NCI-H1048 (cell line): ENCODE measurements around the gene GNA15.
"Not testable (repeated sequence)": the region's sequence is repeated elsewhere in the genome, so short reads cannot be mapped to it uniquely, and the experiment has no call there.

Experiments used
- DNase-seq: peaks from one replicate; lab custom pipeline; 2025; lab: John Stamatoyannopoulos, UW

Gene GNA15

GRCh38 chr19:3190921-3191805 is 55.3 kb downstream of the GNA15 start:
- no peak for DNase-seq

DNA sequence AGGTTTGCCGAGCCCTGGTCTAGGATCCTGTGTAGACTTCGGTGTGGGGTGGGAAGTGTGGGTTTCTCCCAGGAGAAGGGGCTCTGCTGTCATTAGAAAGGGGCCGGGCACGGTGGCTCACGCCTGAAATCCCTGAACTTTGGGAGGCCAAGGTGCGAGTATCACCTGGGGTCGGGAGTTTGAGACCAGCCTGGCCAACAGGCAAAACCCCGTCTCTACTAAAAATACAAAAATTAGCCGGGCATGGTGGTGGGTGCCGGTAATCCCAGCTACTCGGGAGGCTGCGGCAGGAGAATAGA is 55.9 kb downstream of the GNA15 start:
- not testable (repeated sequence) for DNase-seq

DNA sequence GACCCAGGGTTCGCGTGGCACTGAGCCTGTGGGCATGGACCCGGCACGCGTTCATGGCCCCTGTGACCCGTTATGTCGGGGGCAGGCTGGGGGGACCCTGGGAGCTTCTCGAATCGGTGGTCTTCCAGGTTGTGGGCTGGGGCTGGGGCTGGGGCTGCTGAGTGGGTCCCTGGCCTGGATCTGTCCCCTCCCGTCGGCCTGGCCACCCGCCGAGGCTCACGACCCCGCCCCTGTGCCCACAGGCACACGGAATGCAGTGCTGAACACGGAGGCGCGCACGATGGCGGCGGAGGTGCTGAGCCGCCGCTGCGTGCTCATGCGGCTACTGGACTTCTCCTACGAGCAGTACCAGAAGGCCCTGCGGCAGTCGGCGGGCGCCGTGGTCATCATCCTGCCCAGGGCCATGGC is 56.4 kb downstream of the GNA15 start:
- DNase-seq = no peak

GRCh38 chr19:3192684-3193083 is 56.9 kb downstream of the GNA15 start:
- no peak for DNase-seq

DNA sequence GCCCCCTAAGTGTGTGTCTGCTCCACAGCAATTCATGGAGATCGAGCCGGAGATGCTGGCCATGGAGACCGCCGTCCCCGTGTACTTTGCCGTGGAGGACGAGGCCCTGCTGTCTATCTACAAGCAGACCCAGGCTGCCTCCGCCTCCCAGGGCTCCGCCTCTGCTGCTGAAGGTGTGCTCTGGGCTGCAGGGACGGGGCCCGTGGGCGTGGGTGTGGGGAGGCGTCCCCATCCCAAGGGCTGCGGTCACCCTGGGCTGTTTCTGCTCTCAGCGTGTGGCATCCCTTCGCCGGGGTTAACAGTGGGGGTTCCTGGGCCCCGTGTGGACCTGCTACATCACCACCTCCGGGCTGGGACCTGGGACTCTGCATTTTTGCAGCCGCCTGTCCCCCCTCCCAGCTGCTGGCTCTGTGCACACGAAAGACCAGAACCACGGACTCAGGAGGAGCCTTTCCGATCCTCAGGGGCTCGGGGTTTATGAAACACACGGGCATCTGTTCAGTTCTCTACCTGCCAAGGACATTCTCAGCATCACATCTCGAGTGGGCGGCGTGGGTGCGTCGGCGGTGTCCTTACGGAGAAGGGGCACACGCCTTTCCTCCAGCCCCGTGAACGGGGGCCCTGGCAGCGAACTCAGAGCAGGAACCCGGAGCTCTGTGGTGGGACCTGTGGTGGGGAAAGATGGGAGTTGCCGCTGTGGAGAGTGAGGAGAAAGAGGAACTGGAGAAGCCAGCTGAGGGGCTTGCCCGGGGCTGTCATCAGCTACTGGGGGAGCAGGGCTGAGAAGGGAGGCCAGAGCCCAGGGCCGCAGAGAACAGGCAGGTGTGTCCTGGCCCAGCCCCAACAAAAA is 57.6 kb downstream of the GNA15 start:
- no peak for DNase-seq

- DNase-seq = no peak
Observed at GRCh38 chr19:3194106-3195087, 58.6 kb downstream of the GNA15 start.

GRCh38 chr19:3196064-3196932 is 60.5 kb downstream of the GNA15 start:
- no peak for DNase-seq

- DNase-seq = no peak
Observed at GRCh38 chr19:3196933-3197205, 61.0 kb downstream of the GNA15 start.

DNA sequence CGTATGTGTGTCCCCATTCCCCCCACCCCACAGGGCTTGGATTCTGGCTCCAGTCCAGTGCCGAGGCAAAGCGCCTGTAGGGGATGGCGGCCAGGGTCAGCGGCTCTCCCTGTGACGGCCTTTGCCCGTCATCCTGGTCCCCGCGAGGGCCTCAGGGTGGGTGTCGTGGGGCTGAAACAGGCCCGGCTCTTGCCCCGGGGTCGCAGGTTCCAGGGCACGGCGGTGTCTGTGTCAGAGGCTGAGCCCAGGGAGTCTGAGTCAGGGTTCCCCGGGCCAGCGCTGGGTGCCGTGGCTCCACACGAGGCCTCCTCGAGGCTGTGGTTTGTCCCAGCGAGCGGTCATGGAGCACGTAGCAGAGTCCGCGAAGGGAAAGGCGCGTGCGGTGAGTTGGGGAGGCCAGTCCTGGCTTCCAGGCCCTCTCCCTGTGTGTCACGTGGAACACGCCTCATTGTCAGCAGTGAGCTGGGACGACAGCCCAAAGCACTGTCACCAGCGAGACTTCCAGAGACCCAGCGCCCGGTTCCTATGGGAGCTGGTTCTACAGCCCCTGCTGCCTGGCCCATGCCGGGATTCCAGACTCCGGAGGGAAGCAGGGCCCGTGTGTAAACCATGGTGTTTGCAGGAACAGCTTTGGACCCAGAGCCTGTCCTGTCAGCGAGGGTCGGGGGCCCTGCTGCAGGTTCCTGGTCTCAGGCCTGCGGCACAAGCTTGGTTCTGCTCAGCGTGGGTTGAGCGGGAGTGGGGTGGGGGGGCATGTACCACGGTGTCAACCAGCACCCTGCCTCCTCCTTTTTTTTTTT is 63.3 kb downstream of the GNA15 start:
- no peak for DNase-seq

- no peak for DNase-seq
Observed at GRCh38 chr19:3201072-3201700, 65.4 kb downstream of the GNA15 start.

DNA sequence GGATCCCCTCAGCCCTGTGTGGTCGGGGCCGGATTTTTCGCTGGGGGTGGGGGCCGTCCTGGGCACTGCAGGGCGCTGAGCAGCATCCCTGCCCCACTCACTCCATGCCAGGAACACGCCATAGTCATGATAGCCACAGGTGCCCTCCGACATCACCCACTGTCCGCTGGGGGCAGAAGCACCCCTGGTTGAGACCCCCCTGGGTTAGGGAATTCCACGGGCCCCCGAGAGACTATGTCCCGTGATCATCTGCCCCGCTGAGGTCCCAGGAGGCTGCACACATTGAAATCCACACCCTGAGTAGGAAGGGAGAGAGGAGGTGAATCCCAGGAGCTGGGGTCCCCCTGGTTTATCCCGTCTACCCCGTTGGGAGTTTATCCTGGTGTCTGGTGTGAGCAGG is 66.1 kb downstream of the GNA15 start:
- DNase-seq = no peak

GRCh38 chr19:3202346-3202745 is 66.5 kb downstream of the GNA15 start:
- DNase-seq = no peak

- DNase-seq = not testable (repeated sequence)
Observed at GRCh38 chr19:3202895-3203294, 67.1 kb downstream of the GNA15 start.

DNA sequence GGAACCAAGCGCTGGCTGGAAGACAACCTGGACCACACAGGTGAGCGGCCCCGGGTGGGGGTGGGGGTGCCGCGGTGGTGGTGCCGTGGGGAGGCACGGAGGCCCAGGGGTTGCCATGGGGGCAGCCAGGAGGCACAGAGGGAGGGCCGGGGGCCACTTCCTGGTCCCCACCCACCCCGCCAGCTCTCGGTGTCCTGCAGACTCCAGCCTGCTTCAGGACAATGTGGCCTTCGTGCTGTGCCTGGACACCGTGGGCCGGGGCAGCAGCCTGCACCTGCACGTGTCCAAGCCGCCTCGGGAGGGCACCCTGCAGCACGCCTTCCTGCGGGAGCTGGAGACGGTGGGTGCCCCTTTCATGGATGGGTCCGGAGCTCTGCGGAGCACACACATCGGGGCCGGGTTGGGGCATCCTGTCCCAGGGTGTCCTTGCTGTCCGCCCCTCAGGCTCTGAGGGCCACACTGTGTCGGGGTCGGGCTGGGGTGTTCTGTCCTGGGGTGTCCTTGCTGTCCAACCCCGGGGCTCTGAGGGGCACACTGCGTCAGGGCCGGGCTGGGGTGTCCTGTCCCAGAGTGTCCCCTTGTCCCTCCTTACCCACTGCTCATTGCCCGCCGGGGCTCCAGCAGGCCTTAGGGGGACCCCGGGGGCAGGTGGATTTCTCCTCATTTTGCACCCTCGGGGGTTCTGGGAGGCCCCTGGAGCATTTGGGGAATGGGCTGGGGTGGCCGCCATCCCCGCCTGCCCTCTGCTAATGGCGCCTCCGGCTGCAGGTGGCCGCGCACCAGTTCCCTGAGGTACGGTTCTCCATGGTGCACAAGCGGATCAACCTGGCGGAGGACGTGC is 68.2 kb downstream of the GNA15 start:
- no peak for DNase-seq

DNA sequence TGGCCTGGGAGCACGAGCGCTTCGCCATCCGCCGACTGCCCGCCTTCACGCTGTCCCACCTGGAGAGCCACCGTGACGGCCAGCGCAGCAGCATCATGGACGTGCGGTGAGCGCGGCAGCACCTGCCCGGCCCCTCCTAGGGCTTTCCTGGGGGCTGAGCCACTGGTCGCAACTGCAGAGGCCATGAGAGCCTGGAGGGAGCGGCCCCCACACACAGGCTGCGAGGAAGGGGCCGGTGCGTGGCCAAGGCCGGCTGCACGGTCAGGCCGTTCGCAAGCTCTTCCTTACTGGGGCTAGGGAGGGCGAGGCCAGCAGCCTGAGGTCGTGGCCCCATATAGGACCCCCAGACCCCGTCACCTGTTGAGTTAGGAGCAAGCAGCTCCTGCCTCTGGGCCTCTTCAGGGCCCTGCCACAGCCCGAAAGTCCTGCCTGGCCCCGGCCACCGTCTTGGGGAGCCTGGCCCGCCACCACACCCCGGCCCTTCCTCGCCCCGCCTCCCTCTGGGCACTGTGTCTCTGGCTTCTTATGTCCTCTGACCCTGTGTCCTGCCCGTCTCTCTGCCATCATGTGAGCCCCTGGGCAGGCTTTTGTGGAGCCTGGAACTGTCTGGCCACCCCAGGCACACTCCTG is 68.9 kb downstream of the GNA15 start:
- no peak for DNase-seq

- DNase-seq = no peak
Observed at GRCh38 chr19:3206216-3206953, 70.6 kb downstream of the GNA15 start.

DNA sequence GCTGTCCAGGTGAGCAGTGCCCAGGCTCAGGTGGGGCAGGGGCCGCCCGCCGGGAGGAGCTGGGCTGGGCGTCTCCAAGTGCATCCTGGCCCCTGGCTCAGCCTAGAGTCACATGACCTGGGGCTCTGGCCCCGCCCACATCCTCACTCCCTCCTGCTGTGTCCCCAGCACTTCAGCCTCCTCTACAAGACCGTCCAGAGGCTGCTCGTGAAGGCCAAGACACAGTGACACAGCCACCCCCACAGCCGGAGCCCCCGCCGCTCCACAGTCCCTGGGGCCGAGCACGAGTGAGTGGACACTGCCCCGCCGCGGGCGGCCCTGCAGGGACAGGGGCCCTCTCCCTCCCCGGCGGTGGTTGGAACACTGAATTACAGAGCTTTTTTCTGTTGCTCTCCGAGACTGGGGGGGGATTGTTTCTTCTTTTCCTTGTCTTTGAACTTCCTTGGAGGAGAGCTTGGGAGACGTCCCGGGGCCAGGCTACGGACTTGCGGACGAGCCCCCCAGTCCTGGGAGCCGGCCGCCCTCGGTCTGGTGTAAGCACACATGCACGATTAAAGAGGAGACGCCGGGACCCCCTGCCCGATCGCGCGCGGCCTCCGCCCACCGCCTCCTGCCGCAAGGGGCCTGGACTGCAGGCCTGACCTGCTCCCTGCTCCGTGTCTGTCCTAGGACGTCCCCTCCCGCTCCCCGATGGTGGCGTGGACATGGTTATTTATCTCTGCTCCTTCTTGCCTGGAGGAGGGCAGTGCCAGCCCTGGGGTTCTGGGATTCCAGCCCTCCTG is 71.8 kb downstream of the GNA15 start:
- no peak for DNase-seq
